Fibroblast of the aortic adventitia (primary cell): ENCODE data around the gene UCN3. TPM values are rescaled to one million over a fixed set of nuclear protein-coding genes. Genes with fewer than 3 reads are reported as not detected.

Experiments used
- DNase-seq: peaks from one replicate; pipeline ENCODE4 v3.0.0-alpha.2; 2010; ENCODE audit warnings: low read depth
- H3K4me3 ChIP-seq: 2 replicates; pipeline ENCODE4 v1.5.1; 2011; ENCODE audit warnings: low read depth, mild to moderate bottlenecking, control low read depth, low read length, moderate library complexity
- CTCF ChIP-seq: IDR thresholded peaks from 2 replicates; pipeline ENCODE4 v1.5.1; 2011; ENCODE audit warnings: mild to moderate bottlenecking, low read length, control low read depth, inconsistent platforms; ENCODE audit not compliant: insufficient read depth
- total RNA-seq: library from RNA; depleted of rRNA; stranded (reverse); fragments of >200 nt; gene quantifications from 2 replicates; pipeline ENCODE4 v1.2.3, GENCODE V29; 2012; ENCODE audit warnings: low replicate concordance

Gene UCN3
- total RNA-seq, 1 donor: not detected

GRCh38 chr10:5334196-5334880 lies 30.4 kb upstream of the UCN3 start:
- H3K4me3 ChIP-seq: no peak overlapping the region
- TF ChIP-seq CTCF: no peak
- DNase-seq: no peak

GRCh38 chr10:5338010-5338409 lies 26.8 kb upstream of the UCN3 start:
- TF ChIP-seq CTCF: no peak

GRCh38 chr10:5343092-5343491 lies 21.7 kb upstream of the UCN3 start:
- H3K4me3 ChIP-seq: no peak overlapping the region
- TF ChIP-seq CTCF: no peak
- no peak for DNase-seq

More at GRCh38 chr10:5338010-5338409, 26.8 kb upstream of the UCN3 start:
- no peak overlapping the region for H3K4me3 ChIP-seq
- DNase-seq: no peak

- no peak for DNase-seq
- no peak overlapping the region for H3K4me3 ChIP-seq
- TF ChIP-seq CTCF: no peak
These were observed 21.2 kb upstream of the UCN3 start for GRCh38 chr10:5343561-5343960.

GRCh38 chr10:5343979-5344378 lies 20.8 kb upstream of the UCN3 start:
- DNase-seq: no peak
- TF ChIP-seq CTCF: no peak
- H3K4me3 ChIP-seq: no peak overlapping the region

GRCh38 chr10:5344746-5345145 lies 20.0 kb upstream of the UCN3 start:
- no peak for DNase-seq
- TF ChIP-seq CTCF: no peak
- H3K4me3 ChIP-seq: no peak overlapping the region

- TF ChIP-seq CTCF: no peak
- no peak overlapping the region for H3K4me3 ChIP-seq
These were observed 17.9 kb upstream of the UCN3 start for GRCh38 chr10:5346881-5347280.

More at GRCh38 chr10:5346881-5347280, 17.9 kb upstream of the UCN3 start:
- DNase-seq: no peak
